Measurements from ENCODE around the gene GSN.
A peak's percentile ranks its signal among the peaks of the same experiment; 100 is the strongest.

Gene GSN

GRCh38 chr9:121246821-121247561 lies 21.0 kb upstream of the GSN start:
- DNase-seq, result no peak

GRCh38 chr9:121249563-121249962 lies 18.4 kb upstream of the GSN start:
- DNase-seq, result no peak

GRCh38 chr9:121252104-121252851 lies 15.7 kb upstream of the GSN start:
- no peak for DNase-seq

- DNase-seq, result no peak
Observed at GRCh38 chr9:121253162-121253561, 14.8 kb upstream of the GSN start.

GRCh38 chr9:121253821-121254501 lies 14.0 kb upstream of the GSN start:
- no peak for DNase-seq

- DNase-seq, result no peak
Observed at GRCh38 chr9:121259498-121259897, 8.5 kb upstream of the GSN start.

- no peak for DNase-seq
Observed at GRCh38 chr9:121259935-121260334, 8.0 kb upstream of the GSN start.

- no peak for DNase-seq
Observed at GRCh38 chr9:121260457-121261106, 7.4 kb upstream of the GSN start.

- peak; percentile 5 for DNase-seq
Observed at GRCh38 chr9:121261107-121261460, 6.9 kb upstream of the GSN start.

GRCh38 chr9:121261755-121262154 lies 6.2 kb upstream of the GSN start:
- DNase-seq, result no peak

GRCh38 chr9:121262423-121262822 lies 5.5 kb upstream of the GSN start:
- DNase-seq, result no peak

GRCh38 chr9:121262953-121263352 lies 5.0 kb upstream of the GSN start:
- no peak for DNase-seq

GRCh38 chr9:121266356-121266755 lies 1.6 kb upstream of the GSN start:
- no peak for DNase-seq

GRCh38 chr9:121266906-121267650 lies 884 bp upstream of the GSN start:
- DNase-seq, result no peak

- no peak for DNase-seq
Observed at GRCh38 chr9:121268598-121268850, 562 bp downstream of the GSN start.

GRCh38 chr9:121268851-121269641 lies 1.1 kb downstream of the GSN start:
- DNase-seq, result no peak

GRCh38 chr9:121269642-121270254 lies 1.8 kb downstream of the GSN start:
- no peak for DNase-seq

- no peak for DNase-seq
Observed at GRCh38 chr9:121271368-121272341, 3.7 kb downstream of the GSN start.

GRCh38 chr9:121272401-121272948 lies 4.5 kb downstream of the GSN start:
- DNase-seq, result no peak
